GM21529 (cell line): ENCODE results near the gene PFKFB4.

Experiments used
- ATAC-seq: cut with Tn5 transposase; IDR thresholded peaks from one replicate; pipeline ENCODE4 v1.9.1; 2021; ENCODE audit not compliant: unreplicated experiment

Gene PFKFB4

GRCh38 chr3:48585411-48585810, 28.8 kb upstream of the PFKFB4 start:
- ATAC-seq = no peak

GRCh38 chr3:48584836-48585235, 28.2 kb upstream of the PFKFB4 start:
- ATAC-seq = no peak

DNA sequence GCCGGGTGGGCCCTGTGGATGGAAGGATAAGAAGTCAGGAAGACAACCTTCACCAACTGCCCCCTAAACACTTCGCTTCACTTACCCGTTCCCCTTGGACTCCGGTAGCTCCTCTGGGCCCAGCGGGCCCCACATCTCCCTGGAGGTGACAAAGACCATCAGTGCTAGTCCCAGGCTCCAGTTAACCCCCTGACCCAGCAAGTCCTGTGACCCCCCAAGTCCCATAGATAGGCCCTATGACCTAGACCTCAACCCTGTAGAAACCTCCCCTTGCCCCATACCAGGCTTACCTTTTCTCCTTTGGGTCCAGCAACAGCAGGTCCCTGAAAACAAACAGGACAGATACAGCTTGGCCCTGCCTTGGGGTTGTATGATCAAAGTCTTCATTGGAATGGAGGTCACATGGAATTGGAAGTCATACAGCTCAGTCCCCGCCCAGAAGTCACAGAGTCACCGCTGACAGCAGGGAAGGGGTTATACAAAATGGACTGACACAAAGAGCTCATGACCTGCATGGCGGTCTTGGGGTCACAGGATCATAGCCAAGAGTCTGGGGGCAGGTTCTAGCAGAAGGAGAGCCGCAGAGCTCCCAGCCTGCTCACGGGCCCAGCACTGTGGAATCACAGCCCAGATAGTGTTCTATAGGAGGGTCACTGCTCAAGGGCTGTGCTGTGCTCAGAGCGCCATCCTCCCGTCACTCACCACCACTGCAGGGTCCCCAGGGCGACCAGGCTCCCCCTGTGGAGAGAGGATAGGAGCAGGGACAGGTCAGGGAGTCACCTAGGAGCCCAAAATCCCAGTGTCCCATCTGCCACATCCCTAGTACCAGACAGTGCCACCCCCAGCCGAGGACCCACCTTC, 25.2 kb upstream of the PFKFB4 start:
- no peak for ATAC-seq

DNA sequence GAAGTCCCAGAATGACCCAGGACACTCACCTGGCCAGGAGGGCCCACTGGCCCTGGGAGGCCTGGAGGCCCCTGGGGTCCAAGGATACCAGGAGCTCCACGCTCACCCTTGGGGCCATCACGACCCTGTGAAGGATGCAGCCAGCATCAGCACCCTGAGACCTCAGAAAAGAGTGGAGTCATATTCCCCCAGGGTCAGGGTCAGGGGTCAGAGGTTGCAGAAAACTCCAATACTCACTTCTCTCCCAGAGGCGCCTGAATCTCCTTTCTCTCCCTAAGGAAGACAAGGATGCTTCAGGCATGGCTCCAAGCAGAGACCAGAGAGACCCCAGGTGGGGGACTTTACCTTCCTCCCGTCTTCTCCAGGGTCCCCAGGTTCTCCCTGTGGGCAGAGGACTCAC, 20.0 kb upstream of the PFKFB4 start:
- ATAC-seq = no peak

- ATAC-seq = no peak
These were observed 18.8 kb upstream of the PFKFB4 start for GRCh38 chr3:48575366-48575765.

- ATAC-seq = no peak
These were observed 17.5 kb upstream of the PFKFB4 start for GRCh38 chr3:48573973-48574585.

DNA sequence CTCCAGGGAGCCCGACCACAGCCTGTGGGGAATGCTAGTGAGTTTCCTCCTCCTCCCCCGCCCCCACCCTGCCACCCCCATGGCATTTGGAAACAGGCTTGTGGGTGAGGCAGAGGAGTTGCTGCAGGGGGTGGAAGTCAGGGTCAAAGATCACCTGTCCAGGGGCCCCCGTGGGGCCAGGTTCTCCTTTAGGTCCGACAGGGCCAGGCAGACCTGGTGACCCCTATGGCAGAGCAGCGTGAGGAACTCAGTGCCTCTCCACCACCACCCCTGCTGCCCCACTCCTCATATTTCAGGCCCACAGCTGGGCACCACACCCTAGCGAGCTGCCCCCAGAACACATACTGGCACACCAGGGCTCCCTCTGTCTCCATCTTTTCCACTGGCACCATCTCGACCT, 15.9 kb upstream of the PFKFB4 start:
- ATAC-seq = no peak

DNA sequence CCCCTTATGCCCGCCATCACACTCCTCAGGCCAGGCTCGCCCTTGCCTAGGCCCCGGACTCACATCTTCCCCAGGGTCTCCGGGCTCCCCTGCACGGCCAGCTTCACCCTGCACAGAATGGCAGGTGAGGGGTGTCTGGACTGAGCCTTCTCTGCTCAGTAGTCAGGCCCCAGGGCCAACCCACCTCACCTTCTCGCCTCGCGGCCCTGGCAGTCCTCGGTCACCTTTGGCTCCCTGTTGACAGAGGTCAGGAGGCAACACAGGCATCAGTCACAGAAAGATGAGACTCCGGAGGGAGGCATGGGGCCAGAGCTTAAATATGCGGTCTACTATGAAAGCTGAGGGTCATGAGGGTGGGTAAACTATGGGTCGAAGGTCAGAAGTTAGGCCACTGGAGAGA, 15.3 kb upstream of the PFKFB4 start:
- no peak for ATAC-seq

GRCh38 chr3:48569808-48570450, 13.3 kb upstream of the PFKFB4 start:
- ATAC-seq = no peak

DNA sequence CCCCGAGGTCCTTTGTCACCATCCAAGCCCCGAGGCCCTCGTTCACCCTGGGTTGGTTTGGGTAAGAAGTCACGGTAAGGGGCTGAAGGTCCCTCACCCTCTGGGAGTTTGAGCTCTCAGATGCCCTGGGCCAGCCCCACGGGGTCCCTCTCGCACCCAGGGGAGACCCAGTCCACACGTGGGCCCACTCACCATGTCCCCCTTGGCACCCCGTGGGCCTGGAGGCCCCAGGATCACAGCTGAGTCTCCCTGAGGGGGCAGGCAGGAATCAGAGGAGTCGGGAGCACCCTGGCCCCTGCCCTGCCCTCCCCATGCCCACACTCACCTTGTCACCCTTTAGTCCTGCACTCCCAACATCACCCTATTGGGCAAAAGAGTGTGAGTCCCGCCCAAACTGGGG, 12.8 kb upstream of the PFKFB4 start:
- no peak for ATAC-seq

GRCh38 chr3:48568476-48568875, 11.9 kb upstream of the PFKFB4 start:
- no peak for ATAC-seq

DNA sequence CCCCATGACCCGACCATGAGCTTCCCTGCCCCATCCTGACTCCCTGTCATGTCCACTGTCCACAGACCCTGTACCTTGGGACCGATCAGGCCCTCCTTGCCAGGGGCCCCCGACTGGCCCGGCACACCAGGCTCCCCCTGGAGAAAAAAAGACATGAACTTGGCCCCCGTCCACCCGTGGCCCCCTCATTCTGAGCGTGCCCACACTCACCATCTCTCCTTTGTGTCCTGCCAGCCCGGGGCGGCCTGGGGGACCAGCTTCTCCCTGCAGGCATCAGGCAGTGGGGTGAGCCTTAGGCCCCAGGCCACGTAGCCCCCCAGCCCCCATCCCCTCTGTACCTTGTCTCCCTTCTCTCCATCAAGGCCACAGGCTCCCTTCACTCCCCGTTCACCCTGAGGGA, 10.9 kb upstream of the PFKFB4 start:
- no peak for ATAC-seq

DNA sequence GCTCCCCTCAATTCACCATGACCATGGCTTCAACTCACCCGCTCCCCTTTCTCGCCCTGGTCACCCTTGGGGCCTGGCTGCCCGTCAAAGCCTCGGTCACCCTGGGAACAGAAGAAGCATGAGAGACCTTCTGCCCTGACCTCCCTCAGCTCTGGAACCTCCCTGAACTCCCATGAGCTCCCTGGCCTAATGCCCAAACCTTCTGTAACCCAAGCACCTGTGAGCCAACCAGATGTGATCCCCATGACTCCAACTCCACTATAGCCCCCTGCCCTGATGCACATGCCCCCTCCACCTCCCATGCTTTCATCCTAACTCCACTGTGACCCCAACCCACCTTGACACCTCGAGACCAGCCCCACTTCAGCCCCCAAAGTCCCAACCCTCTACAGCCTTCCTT, 10.5 kb upstream of the PFKFB4 start:
- ATAC-seq = no peak

DNA sequence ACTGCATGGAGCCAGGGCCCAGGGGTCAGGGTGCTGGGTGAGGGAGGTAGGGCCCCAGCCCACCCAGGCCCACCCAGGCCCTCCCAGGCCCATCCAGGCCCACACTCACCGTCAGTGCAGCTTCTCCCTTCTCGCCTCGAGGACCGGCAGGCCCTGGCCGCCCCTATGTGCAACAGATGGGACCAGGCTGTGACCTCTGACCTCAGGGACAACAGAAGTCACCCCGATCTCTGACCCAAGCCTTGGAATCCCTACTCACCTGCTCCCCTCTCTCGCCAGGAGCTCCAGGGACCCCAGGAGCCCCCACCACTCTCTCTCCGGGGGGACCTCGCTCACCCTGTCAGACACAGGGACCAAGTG, 9.8 kb upstream of the PFKFB4 start:
- ATAC-seq = no peak

DNA sequence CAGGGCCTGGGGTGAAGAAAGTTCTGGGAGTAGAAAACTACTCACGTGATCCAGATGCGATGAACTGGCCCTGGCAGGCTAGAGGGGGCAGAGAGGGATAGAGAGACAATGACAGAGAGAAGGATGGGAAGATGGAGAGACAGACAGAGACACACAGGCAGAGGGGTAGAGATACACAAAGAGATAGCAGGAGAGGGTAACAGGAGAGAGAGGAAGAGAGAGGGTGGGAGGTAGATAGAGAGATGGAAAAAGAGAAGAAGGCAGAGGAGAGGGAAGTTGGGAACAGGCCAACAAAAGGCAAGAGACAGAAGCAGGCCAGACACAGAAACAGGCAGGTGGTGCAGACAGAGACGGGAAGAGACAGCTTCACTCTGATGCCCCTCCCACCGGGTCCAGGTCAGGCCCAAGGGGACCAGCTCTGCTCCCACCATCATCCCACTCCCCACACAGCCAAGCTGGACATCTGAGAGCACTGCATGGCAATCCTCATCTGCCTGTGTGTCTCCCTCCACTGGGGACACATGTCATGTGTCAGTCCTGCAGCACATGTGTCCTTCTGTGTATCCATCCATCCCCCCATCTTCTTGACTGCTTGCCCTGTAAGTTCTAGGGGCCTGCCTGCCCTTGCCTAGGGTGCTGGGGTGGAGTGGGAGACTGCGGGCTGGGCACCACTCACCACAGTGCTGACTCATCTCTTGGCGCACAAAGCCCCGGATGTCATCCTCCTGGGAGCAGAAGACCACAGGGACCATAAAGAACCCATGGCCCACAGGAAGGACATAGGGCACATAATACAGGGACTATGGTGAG, 9.2 kb upstream of the PFKFB4 start:
- ATAC-seq = no peak

GRCh38 chr3:48565186-48565585, 8.6 kb upstream of the PFKFB4 start:
- ATAC-seq = no peak

DNA sequence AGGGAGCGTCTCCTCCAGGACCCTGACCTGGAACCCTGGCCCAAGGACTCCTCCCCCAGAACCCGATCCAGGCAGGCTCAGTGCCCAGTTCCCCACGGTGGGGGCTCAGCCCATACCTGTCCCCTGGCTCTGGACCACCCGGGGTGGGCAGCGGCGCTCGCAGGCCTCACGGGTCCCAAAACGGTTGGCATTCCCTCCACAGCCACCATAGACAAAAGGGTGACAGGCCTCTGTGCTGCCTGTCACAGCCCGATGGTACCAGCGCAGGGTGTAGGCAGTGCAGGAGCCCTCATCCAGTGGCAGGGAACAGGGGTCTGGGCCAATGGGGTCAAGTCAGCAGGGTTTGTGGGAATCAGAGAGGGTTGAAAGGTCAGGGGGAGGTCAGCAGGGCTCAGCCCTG, 8.1 kb upstream of the PFKFB4 start:
- no peak for ATAC-seq

DNA sequence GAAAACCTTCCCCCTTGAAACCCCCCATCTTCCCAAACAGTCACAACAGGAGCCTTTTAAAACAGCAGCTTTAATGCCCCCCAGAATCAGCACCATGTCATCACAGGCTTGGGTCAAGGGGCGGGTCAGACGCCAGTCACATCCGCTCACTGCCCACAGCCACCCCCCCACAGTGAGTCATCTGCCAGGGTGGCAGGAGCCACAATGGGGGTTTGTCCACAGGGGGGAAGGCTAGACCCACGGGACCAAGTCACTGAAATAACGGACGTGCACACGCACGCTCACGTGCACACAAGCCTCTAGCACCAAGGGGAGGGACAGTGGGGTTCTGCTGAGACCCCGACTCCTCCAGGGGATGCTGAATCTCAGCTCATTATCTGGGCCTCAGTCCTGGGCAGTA, 7.4 kb upstream of the PFKFB4 start:
- no peak for ATAC-seq

GRCh38 chr3:48563382-48563918, 6.8 kb upstream of the PFKFB4 start, which contains the start of gene UCN2:
UCN2 (minus strand) TSS chr3:48563781; CDS start chr3:48563124, 657 bp downstream.
- ATAC-seq = no peak

DNA sequence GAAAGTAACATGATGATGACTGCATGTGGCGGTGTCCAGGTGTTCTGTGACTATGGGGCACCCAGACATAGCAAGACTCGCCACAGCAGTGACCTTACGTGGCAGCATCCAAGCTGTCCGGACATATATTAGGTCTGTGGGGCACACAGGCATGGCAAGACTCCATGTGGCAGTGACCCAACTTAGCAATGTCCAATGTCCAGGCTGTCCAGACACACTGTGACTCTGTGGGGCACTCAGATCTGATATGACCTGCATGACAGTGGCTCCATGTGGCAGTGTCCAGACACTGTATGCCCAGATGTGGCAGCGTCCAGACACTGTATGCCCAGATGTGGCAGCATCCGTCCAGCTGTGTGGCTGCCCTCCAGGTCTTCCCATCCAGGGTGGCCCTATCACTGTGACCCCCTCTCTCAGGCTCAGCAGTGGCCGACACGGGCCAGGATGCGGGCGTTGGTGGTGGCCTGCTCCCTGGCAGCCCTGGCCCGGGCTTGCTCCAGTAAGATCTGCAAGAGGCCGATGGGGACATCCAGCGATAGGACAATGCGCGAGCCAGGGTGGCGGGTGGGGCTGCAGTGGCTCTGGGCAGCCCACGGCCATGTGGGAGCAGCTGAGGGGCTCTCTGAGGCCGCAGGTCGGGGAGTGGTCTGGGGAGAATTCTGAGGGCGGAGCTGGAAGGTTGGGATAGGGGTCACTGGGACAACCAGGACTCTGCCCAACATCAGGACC, 5.9 kb upstream of the PFKFB4 start:
- ATAC-seq = no peak
